ENCODE data around the gene NUP107.
"Not testable (repeated sequence)": the region's sequence is repeated elsewhere in the genome, so short reads cannot be mapped to it uniquely, and the experiment has no call there.

Gene NUP107

GRCh38 chr12:68671179-68671578 lies 15.6 kb upstream of the NUP107 start:
- no peak overlapping the region for H3K9ac ChIP-seq (ENCODE audit: low read depth, low read length)
- no peaks in the 10 kb centered on the region for H3K27me3 ChIP-seq (ENCODE audit: control insufficient read depth, insufficient read depth, low read length)
- H3K9me3 ChIP-seq (ENCODE audit: control insufficient read depth, insufficient read depth, low read length): no peaks in the 10 kb centered on the region
- no peak overlapping the region for H3K4me3 ChIP-seq (ENCODE audit: low read depth, low read length)
- H3K36me3 ChIP-seq (ENCODE audit: control insufficient read depth, insufficient read depth, low read length): no peaks in the 10 kb centered on the region
- H3K4me1 ChIP-seq (ENCODE audit: control insufficient read depth, insufficient read depth, low read length): no peaks in the 10 kb centered on the region

- H3K4me1 ChIP-seq (ENCODE audit: control insufficient read depth, insufficient read depth, low read length): no peaks in the 10 kb centered on the region
- H3K9ac ChIP-seq (ENCODE audit: low read depth, low read length): no peak overlapping the region
- H3K27me3 ChIP-seq (ENCODE audit: control insufficient read depth, insufficient read depth, low read length): no peaks in the 10 kb centered on the region
- H3K4me3 ChIP-seq (ENCODE audit: low read depth, low read length): no peak overlapping the region
- no peaks in the 10 kb centered on the region for H3K9me3 ChIP-seq (ENCODE audit: control insufficient read depth, insufficient read depth, low read length)
- H3K36me3 ChIP-seq (ENCODE audit: control insufficient read depth, insufficient read depth, low read length): no peaks in the 10 kb centered on the region
Observed at GRCh38 chr12:68673788-68674187, 13.0 kb upstream of the NUP107 start.

GRCh38 chr12:68674376-68674775 lies 12.4 kb upstream of the NUP107 start:
- Histone ChIP-seq H3K4me3 (ENCODE audit: low read depth, low read length) (no peak overlapping the region), H3K27me3 (ENCODE audit: control insufficient read depth, insufficient read depth, low read length) (no peaks in the 10 kb centered on the region), H3K36me3 (ENCODE audit: control insufficient read depth, insufficient read depth, low read length) (no peaks in the 10 kb centered on the region), H3K9me3 (ENCODE audit: control insufficient read depth, insufficient read depth, low read length) (no peaks in the 10 kb centered on the region), H3K9ac (ENCODE audit: low read depth, low read length) (no peak overlapping the region), H3K4me1 (ENCODE audit: control insufficient read depth, insufficient read depth, low read length) (no peaks in the 10 kb centered on the region)

- no peak overlapping the region for H3K9ac ChIP-seq (ENCODE audit: low read depth, low read length)
- no peaks in the 10 kb centered on the region for H3K9me3 ChIP-seq (ENCODE audit: control insufficient read depth, insufficient read depth, low read length)
- no peaks in the 10 kb centered on the region for H3K27me3 ChIP-seq (ENCODE audit: control insufficient read depth, insufficient read depth, low read length)
- H3K4me1 ChIP-seq (ENCODE audit: control insufficient read depth, insufficient read depth, low read length): no peaks in the 10 kb centered on the region
- H3K4me3 ChIP-seq (ENCODE audit: low read depth, low read length): no peak overlapping the region
- no peaks in the 10 kb centered on the region for H3K36me3 ChIP-seq (ENCODE audit: control insufficient read depth, insufficient read depth, low read length)
Observed at GRCh38 chr12:68675101-68675842, 11.5 kb upstream of the NUP107 start.

- not testable (repeated sequence) for H3K9ac ChIP-seq (ENCODE audit: low read depth, low read length); H3K9me3 ChIP-seq (ENCODE audit: control insufficient read depth, insufficient read depth, low read length); H3K4me1 ChIP-seq (ENCODE audit: control insufficient read depth, insufficient read depth, low read length); H3K4me3 ChIP-seq (ENCODE audit: low read depth, low read length); H3K36me3 ChIP-seq (ENCODE audit: control insufficient read depth, insufficient read depth, low read length); H3K27me3 ChIP-seq (ENCODE audit: control insufficient read depth, insufficient read depth, low read length)
Observed at GRCh38 chr12:68676854-68677253, 9.9 kb upstream of the NUP107 start.

- peaks cover 8% of the 10 kb centered on the region for H3K36me3 ChIP-seq (ENCODE audit: control insufficient read depth, insufficient read depth, low read length)
- peak overlapping the region; percentile 96 for H3K9ac ChIP-seq (ENCODE audit: low read depth, low read length)
- no peaks in the 10 kb centered on the region for H3K9me3 ChIP-seq (ENCODE audit: control insufficient read depth, insufficient read depth, low read length)
- peak overlapping the region; percentile 100 for H3K4me3 ChIP-seq (ENCODE audit: low read depth, low read length)
- H3K4me1 ChIP-seq (ENCODE audit: control insufficient read depth, insufficient read depth, low read length): peaks cover 4% of the 10 kb centered on the region
- H3K27me3 ChIP-seq (ENCODE audit: control insufficient read depth, insufficient read depth, low read length): no peaks in the 10 kb centered on the region
Observed at GRCh38 chr12:68686262-68686594, 550 bp upstream of the NUP107 start.

GRCh38 chr12:68695454-68695853 lies 8.7 kb downstream of the NUP107 start:
- no peaks in the 10 kb centered on the region for H3K27me3 ChIP-seq (ENCODE audit: control insufficient read depth, insufficient read depth, low read length)
- no peak overlapping the region for H3K4me3 ChIP-seq (ENCODE audit: low read depth, low read length)
- peaks cover 29% of the 10 kb centered on the region for H3K36me3 ChIP-seq (ENCODE audit: control insufficient read depth, insufficient read depth, low read length)
- H3K9me3 ChIP-seq (ENCODE audit: control insufficient read depth, insufficient read depth, low read length): no peaks in the 10 kb centered on the region
- H3K9ac ChIP-seq (ENCODE audit: low read depth, low read length): no peak overlapping the region
- H3K4me1 ChIP-seq (ENCODE audit: control insufficient read depth, insufficient read depth, low read length): no peaks in the 10 kb centered on the region

GRCh38 chr12:68699486-68699885 lies 12.7 kb downstream of the NUP107 start:
- Histone ChIP-seq H3K27me3 (ENCODE audit: control insufficient read depth, insufficient read depth, low read length) (no peaks in the 10 kb centered on the region), H3K4me3 (ENCODE audit: low read depth, low read length) (no peak overlapping the region), H3K9ac (ENCODE audit: low read depth, low read length) (no peak overlapping the region), H3K36me3 (ENCODE audit: control insufficient read depth, insufficient read depth, low read length) (peaks cover 22% of the 10 kb centered on the region), H3K9me3 (ENCODE audit: control insufficient read depth, insufficient read depth, low read length) (no peaks in the 10 kb centered on the region), H3K4me1 (ENCODE audit: control insufficient read depth, insufficient read depth, low read length) (no peaks in the 10 kb centered on the region)

GRCh38 chr12:68727776-68728175 lies 41.0 kb downstream of the NUP107 start:
- Histone ChIP-seq H3K27me3 (ENCODE audit: control insufficient read depth, insufficient read depth, low read length) (no peaks in the 10 kb centered on the region), H3K9ac (ENCODE audit: low read depth, low read length) (no peak overlapping the region), H3K4me3 (ENCODE audit: low read depth, low read length) (no peak overlapping the region), H3K9me3 (ENCODE audit: control insufficient read depth, insufficient read depth, low read length) (no peaks in the 10 kb centered on the region), H3K36me3 (ENCODE audit: control insufficient read depth, insufficient read depth, low read length) (peaks cover 10% of the 10 kb centered on the region), H3K4me1 (ENCODE audit: control insufficient read depth, insufficient read depth, low read length) (no peaks in the 10 kb centered on the region)

- Histone ChIP-seq H3K36me3 (ENCODE audit: control insufficient read depth, insufficient read depth, low read length) (peaks cover 23% of the 10 kb centered on the region), H3K9me3 (ENCODE audit: control insufficient read depth, insufficient read depth, low read length) (no peaks in the 10 kb centered on the region), H3K9ac (ENCODE audit: low read depth, low read length) (no peak overlapping the region), H3K27me3 (ENCODE audit: control insufficient read depth, insufficient read depth, low read length) (no peaks in the 10 kb centered on the region), H3K4me1 (ENCODE audit: control insufficient read depth, insufficient read depth, low read length) (no peaks in the 10 kb centered on the region), H3K4me3 (ENCODE audit: low read depth, low read length) (no peak overlapping the region)
Observed at GRCh38 chr12:68733661-68734071, 46.9 kb downstream of the NUP107 start.

- peaks cover 15% of the 10 kb centered on the region for H3K36me3 ChIP-seq (ENCODE audit: control insufficient read depth, insufficient read depth, low read length)
- no peaks in the 10 kb centered on the region for H3K4me1 ChIP-seq (ENCODE audit: control insufficient read depth, insufficient read depth, low read length)
- H3K9me3 ChIP-seq (ENCODE audit: control insufficient read depth, insufficient read depth, low read length): no peaks in the 10 kb centered on the region
- H3K27me3 ChIP-seq (ENCODE audit: control insufficient read depth, insufficient read depth, low read length): no peaks in the 10 kb centered on the region
- no peak overlapping the region for H3K4me3 ChIP-seq (ENCODE audit: low read depth, low read length)
- H3K9ac ChIP-seq (ENCODE audit: low read depth, low read length): no peak overlapping the region
Observed at GRCh38 chr12:68739891-68740290, 53.1 kb downstream of the NUP107 start.

- no peaks in the 10 kb centered on the region for H3K27me3 ChIP-seq (ENCODE audit: control insufficient read depth, insufficient read depth, low read length)
- H3K4me1 ChIP-seq (ENCODE audit: control insufficient read depth, insufficient read depth, low read length): peaks cover 9% of the 10 kb centered on the region
- no peaks in the 10 kb centered on the region for H3K9me3 ChIP-seq (ENCODE audit: control insufficient read depth, insufficient read depth, low read length)
- no peak overlapping the region for H3K4me3 ChIP-seq (ENCODE audit: low read depth, low read length)
- no peak overlapping the region for H3K9ac ChIP-seq (ENCODE audit: low read depth, low read length)
- H3K36me3 ChIP-seq (ENCODE audit: control insufficient read depth, insufficient read depth, low read length): peaks cover 5% of the 10 kb centered on the region
Observed at GRCh38 chr12:68743356-68743755, 56.6 kb downstream of the NUP107 start.
